Stimulated activated CD4-positive, alpha-beta T cell treated with anti-CD3 and anti-CD28 coated beads, Interleukin-2, amount 100 ng/mL, for 48 hours (primary cell): ENCODE data around the gene GAS7.

ENCODE experiments used
- DNase-seq, 2 donors: peaks; one replicate each; pipeline ENCODE4 v3.0.0-alpha.2; 2020

GAS7 gene

GRCh38 chr17:10198509-10199249, at the start of gene GAS7:
TSS of gene GAS7 (minus strand) at chr17:10198606.
- peak in 1 of 2 donors; percentile 7 for DNase-seq

- DNase-seq, result no peak
These were observed 49.4 kb upstream of the GAS7 start for GRCh38 chr17:10247810-10248209.

- no peak for DNase-seq
These were observed 45.8 kb upstream of the GAS7 start for GRCh38 chr17:10243883-10244844.

- no peak for DNase-seq
These were observed 43.4 kb upstream of the GAS7 start for GRCh38 chr17:10241781-10242180.

GRCh38 chr17:10238661-10239060, 40.3 kb upstream of the GAS7 start:
- no peak for DNase-seq

GRCh38 chr17:10234033-10234432, 35.6 kb upstream of the GAS7 start:
- DNase-seq, result no peak

- no peak for DNase-seq
These were observed 34.8 kb upstream of the GAS7 start for GRCh38 chr17:10233161-10233560.

- DNase-seq, result no peak
These were observed 30.8 kb upstream of the GAS7 start for GRCh38 chr17:10229181-10229580.

- peak; percentile 12 to 41 for DNase-seq
These were observed 28.7 kb upstream of the GAS7 start for GRCh38 chr17:10226930-10227695.

GRCh38 chr17:10224582-10225195, 26.3 kb upstream of the GAS7 start:
- no peak for DNase-seq

GRCh38 chr17:10219193-10219592, 20.8 kb upstream of the GAS7 start:
- DNase-seq, result no peak

- no peak for DNase-seq
These were observed 19.5 kb upstream of the GAS7 start for GRCh38 chr17:10217916-10218315.

GRCh38 chr17:10216213-10216938, 18.0 kb upstream of the GAS7 start:
- no peak for DNase-seq

- no peak for DNase-seq
These were observed 16.9 kb upstream of the GAS7 start for GRCh38 chr17:10215286-10215685.

- DNase-seq, result no peak
These were observed 13.3 kb upstream of the GAS7 start for GRCh38 chr17:10211666-10212065.

GRCh38 chr17:10210151-10210574, 11.8 kb upstream of the GAS7 start:
- no peak for DNase-seq

GRCh38 chr17:10208604-10209193, 10.3 kb upstream of the GAS7 start:
- no peak for DNase-seq

- no peak for DNase-seq
These were observed 8.7 kb upstream of the GAS7 start for GRCh38 chr17:10207153-10207552.

GRCh38 chr17:10205549-10206185, 7.3 kb upstream of the GAS7 start:
- DNase-seq, result no peak

- no peak for DNase-seq
These were observed 3.3 kb upstream of the GAS7 start for GRCh38 chr17:10201680-10202079.

- no peak for DNase-seq
These were observed 2.2 kb upstream of the GAS7 start for GRCh38 chr17:10200645-10201044.
